Neural cell (in vitro differentiated cells): ENCODE data around the gene DALRD3. TPM values are rescaled to one million over a fixed set of nuclear protein-coding genes. Genes with fewer than 3 reads are reported as not detected.

Experiments
- H2AFZ ChIP-seq: fragments of 200-600, 300-800 bp; sonication (generic), shearing (Covaris generic); 2 replicates; pipeline ENCODE4 v1.6.0; 2014; ENCODE audit warnings: low read depth, mild to moderate bottlenecking, antibody characterized with exemption, low read length, moderate library complexity
- H3F3A ChIP-seq: fragments of 200-600 bp; shearing (Covaris generic); 2 replicates; pipeline ENCODE4 v1.6.1; 2016; ENCODE audit warnings: mild to moderate bottlenecking, moderate library complexity, mixed read lengths, antibody characterized with exemption, low read length; ENCODE audit not compliant: insufficient read depth, poor library complexity, severe bottlenecking
- H3K27ac ChIP-seq: fragments of 200-600, 300-800 bp; sonication (generic), shearing (Covaris generic); 2 replicates; pipeline ENCODE4 v1.5.1; 2014; ENCODE audit warnings: mild to moderate bottlenecking, low read length, moderate library complexity
- H3K27me3 ChIP-seq: fragments of 300-800, 200-600 bp; sonication (generic), shearing (Covaris generic); 2 replicates; pipeline ENCODE4 v1.6.0; 2014; ENCODE audit warnings: mild to moderate bottlenecking, low read depth, low read length, moderate library complexity; ENCODE audit not compliant: insufficient read depth
- H3K36me3 ChIP-seq: fragments of 300-800, 200-600 bp; sonication (generic), shearing (Covaris generic); 2 replicates; pipeline ENCODE4 v1.5.1; 2014; ENCODE audit warnings: mild to moderate bottlenecking, antibody characterized with exemption, low read length, moderate library complexity; ENCODE audit not compliant: insufficient read depth
- H3K4me2 ChIP-seq: fragments of 300-800, 200-600 bp; sonication (generic), shearing (Covaris generic); 2 replicates; pipeline ENCODE4 v1.6.0; 2014; ENCODE audit warnings: mild to moderate bottlenecking, low read length
- H3K4me3 ChIP-seq: fragments of 300-800, 200-600 bp; sonication (generic), shearing (Covaris generic); 2 replicates; pipeline ENCODE4 v1.5.1; 2014; ENCODE audit warnings: mild to moderate bottlenecking, low read length, moderate library complexity
- H3K79me2 ChIP-seq: fragments of 200-600 bp; shearing (Covaris generic); replicated peaks from 2 replicates; pipeline ENCODE4 v1.6.0; 2014; ENCODE audit warnings: mild to moderate bottlenecking, low read length, moderate library complexity; ENCODE audit not compliant: insufficient read depth
- H3K9ac ChIP-seq: fragments of 300-800, 200-600 bp; sonication (generic), shearing (Covaris generic); 2 replicates; pipeline ENCODE4 v1.6.1; 2016; ENCODE audit warnings: mild to moderate bottlenecking, low read length, mixed read lengths
- H3K9me2 ChIP-seq: fragments of 200-600 bp; shearing (Covaris generic); 2 replicates; pipeline ENCODE4 v1.6.1; 2016; ENCODE audit warnings: mild to moderate bottlenecking, low read length, mixed read lengths; ENCODE audit not compliant: insufficient read depth
- H3K9me3 ChIP-seq: fragments of 200-600, 300-800 bp; sonication (generic), shearing (Covaris generic); 2 replicates; pipeline ENCODE4 v1.6.1; 2016; ENCODE audit warnings: mild to moderate bottlenecking, mixed run types, low read length, moderate library complexity, mixed read lengths
- H4K20me1 ChIP-seq: fragments of 200-600 bp; shearing (Covaris generic); 2 replicates; pipeline ENCODE4 v1.6.1; 2016; ENCODE audit warnings: mild to moderate bottlenecking, mixed run types; ENCODE audit not compliant: insufficient read depth
- CTCF ChIP-seq: fragments of 450-650 bp; IDR thresholded peaks from 2 replicates; pipeline ENCODE4 v1.5.1; 2014; ENCODE audit warnings: antibody characterized with exemption, mild to moderate bottlenecking, moderate library complexity; ENCODE audit not compliant: poor library complexity, severe bottlenecking
- EZH2 ChIP-seq: fragments of 200-600, 300-800 bp; shearing (Covaris generic), sonication (generic); IDR thresholded peaks from 2 replicates; pipeline ENCODE4 v1.6.1; 2014; ENCODE audit warnings: antibody characterized with exemption, low read length, borderline replicate concordance, mild to moderate bottlenecking; ENCODE audit not compliant: insufficient read depth, poor library complexity, severe bottlenecking
- MXI1 ChIP-seq: fragments of 450-650 bp; conservative IDR thresholded peaks from 2 replicates; pipeline ENCODE4 v1.6.1; 2014; ENCODE audit warnings: antibody characterized with exemption, mild to moderate bottlenecking; ENCODE audit not compliant: poor library complexity, severe bottlenecking
- POLR2AphosphoS5 ChIP-seq: IDR thresholded peaks from 2 replicates; pipeline ENCODE4 v1.6.1; 2012
- RAD21 ChIP-seq: fragments of 450-650 bp; conservative IDR thresholded peaks from 2 replicates; pipeline ENCODE4 v1.6.1; 2014; ENCODE audit warnings: antibody characterized with exemption, mild to moderate bottlenecking, moderate library complexity
- REST ChIP-seq: IDR thresholded peaks from 2 replicates; pipeline ENCODE4 v1.6.1; 2012; ENCODE audit warnings: borderline replicate concordance
- SMC3 ChIP-seq: fragments of 450-650 bp; conservative IDR thresholded peaks from 2 replicates; pipeline ENCODE4 v1.6.1; 2014; ENCODE audit warnings: antibody characterized with exemption, mild to moderate bottlenecking, moderate library complexity; ENCODE audit not compliant: poor library complexity
- TAF1 ChIP-seq: IDR thresholded peaks from 2 replicates; pipeline ENCODE4 v1.6.1; 2012; ENCODE audit warnings: low read depth
- polyA plus RNA-seq: library from polyadenylated mRNA; depleted of rRNA; stranded (reverse); fragments of >200 nt; gene quantifications from 2 replicates; pipeline ENCODE4 v1.2.3, GENCODE V29; 2014

DALRD3 gene
- polyA plus RNA-seq, 1 donor from 2014 or later: 121 TPM

- H3K27ac ChIP-seq: peak overlapping the region; percentile 92
- H3K27me3 ChIP-seq: no peaks in the 10 kb centered on the region
- H3K9me3 ChIP-seq: no peaks in the 10 kb centered on the region
- no peak for TF ChIP-seq POLR2AphosphoS5
- peak; percentile 64 for TF ChIP-seq TAF1
- TF ChIP-seq MXI1: peak; percentile 16
- peak overlapping the region; percentile 83 for H3K4me3 ChIP-seq
- peaks cover 6% of the 10 kb centered on the region for H3F3A ChIP-seq
- peak overlapping the region; percentile 65 for H3K4me2 ChIP-seq
- H4K20me1 ChIP-seq: no peaks in the 10 kb centered on the region
- H3K79me2 ChIP-seq: peaks cover 16% of the 10 kb centered on the region
- no peaks in the 10 kb centered on the region for H3K9me2 ChIP-seq
- H3K36me3 ChIP-seq: no peaks in the 10 kb centered on the region
- H3K9ac ChIP-seq: peak overlapping the region; percentile 79
- peak overlapping the region; percentile 43 for H2AFZ ChIP-seq
Measured at GRCh38 chr3:48989126-48989795, 29.1 kb downstream of the DALRD3 start.

GRCh38 chr3:48985831-48986376 lies 32.5 kb downstream of the DALRD3 start:
- peaks cover 3% of the 10 kb centered on the region for H3K79me2 ChIP-seq
- no peaks in the 10 kb centered on the region for H4K20me1 ChIP-seq
- H3K9me2 ChIP-seq: no peaks in the 10 kb centered on the region
- no peak overlapping the region for H3K27ac ChIP-seq
- H3F3A ChIP-seq: peaks cover 6% of the 10 kb centered on the region
- H3K9ac ChIP-seq: no peak overlapping the region
- H3K36me3 ChIP-seq: no peaks in the 10 kb centered on the region
- H3K27me3 ChIP-seq: no peaks in the 10 kb centered on the region
- H2AFZ ChIP-seq: no peak overlapping the region
- H3K4me2 ChIP-seq: no peak overlapping the region
- H3K9me3 ChIP-seq: no peaks in the 10 kb centered on the region
- TF ChIP-seq CTCF (no peak), POLR2AphosphoS5 (no peak), SMC3 (no peak), EZH2 (no peak), REST (no peak), MXI1 (no peak), RAD21 (no peak)
- H3K4me3 ChIP-seq: no peak overlapping the region
